Hair follicle dermal papilla cell (primary cell): Measurements from ENCODE around the gene HIPK1. TPM values are rescaled to one million over a fixed set of nuclear protein-coding genes. Genes with fewer than 3 reads are reported as not detected.

Source experiments
- total RNA-seq: library from RNA; depleted of rRNA; stranded (reverse); fragments of >200 nt; gene quantifications from 2 replicates; pipeline ENCODE4 v1.2.3, GENCODE V29; 2012

The HIPK1 gene
- total RNA-seq, result 33.2 and 36.5 TPM in 2 replicates

DNA sequence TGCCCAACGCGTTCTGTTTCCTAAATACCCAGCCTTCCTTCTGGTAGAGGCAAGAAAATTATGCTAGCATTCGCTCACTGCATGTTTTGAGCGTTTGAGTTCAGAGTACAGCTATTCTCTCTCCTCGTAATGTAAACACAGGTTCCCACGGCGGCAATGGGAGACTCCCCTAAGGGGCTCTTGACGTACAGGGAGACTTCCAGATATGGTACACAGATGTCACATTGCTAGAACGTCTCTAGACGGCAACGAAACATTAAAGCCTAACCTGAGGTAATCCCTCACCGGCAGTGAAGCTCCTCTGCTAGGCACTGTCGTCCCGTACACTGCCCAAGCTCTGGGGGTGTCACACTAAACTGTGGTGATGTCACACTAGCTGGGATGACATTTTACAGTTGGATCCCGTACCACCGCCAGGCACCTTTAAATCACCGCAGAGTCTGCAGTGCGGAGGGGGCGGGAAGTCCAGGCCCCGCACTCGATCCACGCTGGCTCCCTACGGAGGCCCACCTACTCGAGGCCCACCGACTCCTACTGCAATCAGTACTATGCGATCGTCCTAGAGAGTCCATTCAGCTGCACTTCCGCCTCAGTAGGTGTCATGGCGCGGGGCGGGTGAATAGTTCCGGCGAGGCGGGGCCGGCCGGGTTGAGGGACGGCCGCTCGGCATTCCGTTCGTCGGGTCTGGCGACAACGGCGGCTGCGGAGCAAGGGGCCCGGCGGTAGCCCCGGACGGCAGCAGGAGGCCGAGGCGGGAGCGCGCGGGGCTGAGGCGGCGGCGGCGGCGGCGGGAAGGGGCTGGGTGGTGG, at the start of gene HIPK1:
HIPK1 (plus strand) TSS at position 384 of the 809 bp plus-strand sequence.

DNA sequence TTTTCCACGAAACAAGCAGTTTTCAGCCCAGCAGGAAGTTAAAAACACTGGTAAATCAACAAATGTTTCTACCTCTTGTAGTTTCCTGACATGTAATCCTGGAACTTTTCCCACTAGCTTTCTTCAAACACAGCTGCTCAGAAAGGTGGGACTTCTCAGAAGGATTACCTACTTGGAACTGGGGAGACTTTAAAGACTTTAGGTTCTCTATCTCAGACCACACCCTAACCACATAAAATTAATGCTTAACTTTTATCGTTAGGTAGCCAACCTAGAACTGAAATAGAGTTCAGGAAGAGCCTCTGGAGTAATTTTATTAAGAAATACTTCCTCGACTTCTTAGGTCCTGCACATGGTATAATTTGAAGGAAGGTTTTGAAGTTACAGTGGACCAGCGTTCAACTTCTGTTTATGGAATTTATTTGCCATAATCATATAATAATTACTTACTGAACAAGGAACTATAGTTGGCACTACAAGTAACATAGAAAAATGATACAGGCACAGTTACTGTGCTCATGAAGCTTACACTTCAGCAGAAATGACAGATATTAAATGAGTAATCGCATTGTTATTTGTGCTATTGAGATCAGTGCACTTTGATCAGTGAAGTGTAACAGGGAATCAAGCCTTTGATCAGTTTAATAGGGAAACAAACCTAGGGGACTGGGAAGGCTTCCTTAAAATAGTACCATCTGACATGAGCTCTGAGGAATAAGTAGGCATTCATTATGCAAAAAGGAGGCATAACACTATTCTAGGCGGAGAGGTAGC, 41.5 kb upstream of the HIPK1 start, which contains the start of gene BCL2L15:
BCL2L15 (minus strand) TSS at position 180 of the 774 bp plus-strand sequence. CDS start 206 bp downstream, outside the sequence.

DNA sequence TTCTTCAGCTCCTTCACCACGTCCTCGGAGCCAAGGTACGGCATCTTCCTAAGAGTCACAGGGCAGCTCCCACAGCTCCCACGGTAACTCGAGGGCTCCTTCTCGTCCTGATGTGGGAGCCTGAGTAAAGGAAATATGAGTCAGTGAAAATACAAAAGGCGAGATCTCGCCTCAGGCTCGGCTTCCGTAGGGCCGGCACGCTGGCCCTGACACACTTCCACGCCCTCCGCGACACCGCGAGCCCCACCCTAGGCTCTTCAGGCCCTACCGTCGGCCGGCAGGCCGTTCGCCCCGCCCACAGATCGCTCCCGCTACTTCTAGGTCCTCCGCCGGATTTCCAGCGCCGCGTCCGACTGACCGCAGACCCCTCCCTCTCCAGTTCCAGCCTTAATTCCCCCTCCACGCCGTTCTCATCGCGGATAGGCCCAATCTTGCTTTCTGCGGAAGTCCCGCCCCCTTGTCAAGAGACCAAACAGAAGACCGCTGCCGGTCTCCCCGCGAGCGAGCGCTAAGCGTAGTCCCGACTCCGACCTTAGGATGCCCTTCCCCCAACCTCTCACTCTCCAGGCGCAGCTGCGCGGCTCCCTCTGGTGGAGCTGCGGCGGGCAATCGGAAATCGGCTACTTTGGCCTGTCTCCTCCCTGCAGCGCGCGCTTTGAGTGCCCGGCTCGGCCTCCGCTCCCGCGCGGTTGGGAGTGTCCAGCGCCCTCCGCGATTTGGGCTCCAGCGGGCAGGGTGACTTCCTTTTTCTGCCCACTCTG, 24.3 kb upstream of the HIPK1 start, which contains the start of the genes AP4B1 and DCLRE1B:
AP4B1 (minus strand) TSS at position 126 of the 761 bp plus-strand sequence; CDS start at position 44, 82 bp downstream.
DCLRE1B (plus strand) TSS at position 653 of the 761 bp plus-strand sequence. CDS start 261 bp downstream, outside the sequence.

DNA sequence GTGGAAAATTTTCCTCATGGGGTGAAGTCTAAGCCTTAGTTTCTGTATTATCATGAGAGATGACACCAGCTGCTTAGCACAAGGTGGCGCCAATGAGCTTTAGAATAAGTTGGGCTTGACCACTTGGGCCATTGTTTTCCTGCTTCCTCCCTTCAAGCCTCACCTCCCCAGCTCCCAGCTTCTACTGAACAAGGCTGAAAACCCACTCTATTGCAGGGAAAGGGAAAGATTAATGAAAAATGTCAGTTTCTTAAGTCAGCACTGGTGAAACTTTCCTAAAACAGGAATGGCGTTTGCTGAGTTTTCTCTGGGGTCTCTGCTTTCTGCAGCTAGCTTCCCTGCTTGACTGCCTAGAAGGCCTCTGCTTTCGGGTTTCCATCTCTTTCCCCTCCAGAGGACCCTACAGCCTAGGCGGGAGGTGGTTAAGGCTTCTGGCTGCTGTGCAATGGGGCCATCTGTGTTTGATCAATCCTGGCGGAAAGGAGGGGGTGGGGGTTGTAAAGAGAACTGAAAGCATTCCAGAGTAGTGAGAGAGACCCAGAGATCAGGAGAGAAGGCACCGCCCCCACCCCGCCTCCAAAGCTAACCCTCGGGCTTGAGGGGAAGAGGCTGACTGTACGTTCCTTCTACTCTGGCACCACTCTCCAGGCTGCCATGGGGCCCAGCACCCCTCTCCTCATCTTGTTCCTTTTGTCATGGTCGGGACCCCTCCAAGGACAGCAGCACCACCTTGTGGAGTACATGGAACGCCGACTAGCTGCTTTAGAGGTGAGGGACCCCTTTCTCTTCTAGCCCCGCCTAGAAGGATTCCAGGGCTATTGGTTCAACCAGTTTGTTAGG, 50.0 kb downstream of the HIPK1 start, which contains the start of gene OLFML3:
OLFML3 (plus strand) TSS at position 612 of the 840 bp plus-strand sequence; CDS start at position 655, 43 bp downstream.

Other genes with a start within 250 kb of the HIPK1 start
- 33.9 and 40.1 TPM in 2 replicates for gene PHTF1, start 169.8 kb upstream of the HIPK1 start, total RNA-seq
- 9.5 and 12.5 TPM in 2 replicates for gene RSBN1, start 116.8 kb upstream of the HIPK1 start, total RNA-seq
- gene PTPN22, start 57.6 kb upstream of the HIPK1 start, total RNA-seq, result 1.3 and 1.7 TPM in 2 replicates
- gene BCL2L15, start 41.7 kb upstream of the HIPK1 start, total RNA-seq, result 0.12 and 0.16 TPM in 2 replicates
- gene AP4B1, start 24.5 kb upstream of the HIPK1 start, total RNA-seq, result 14.0 and 17.0 TPM in 2 replicates
- 4.4 and 4.9 TPM in 2 replicates for gene DCLRE1B, start 24.0 kb upstream of the HIPK1 start, total RNA-seq
- 264 TPM in 2 replicates for gene OLFML3, start 50.1 kb downstream of the HIPK1 start, total RNA-seq
- gene SYT6, start 224.5 kb downstream of the HIPK1 start, total RNA-seq, result under 0.01 TPM in 1 of 2 replicates, not detected in the other